COLO668 (cell line): ENCODE data around the gene KCNK3.
"Not testable (repeated sequence)": the region's sequence is repeated elsewhere in the genome, so short reads cannot be mapped to it uniquely, and the experiment has no call there.

ENCODE experiments used
- DNase-seq: peaks from one replicate; lab custom pipeline; 2025; ENCODE audit not compliant: unreplicated experiment; lab: John Stamatoyannopoulos, UW

The KCNK3 gene

GRCh38 chr2:26754972-26755670 is 62.6 kb downstream of the KCNK3 start:
- DNase-seq: peak; percentile 25

- DNase-seq: no peak
Measured at GRCh38 chr2:26756337-26756736, 63.8 kb downstream of the KCNK3 start.

- no peak for DNase-seq
Measured at GRCh38 chr2:26757873-26758789, 65.6 kb downstream of the KCNK3 start.

- DNase-seq: no peak
Measured at GRCh38 chr2:26758790-26759321, 66.3 kb downstream of the KCNK3 start.

- DNase-seq: no peak
Measured at GRCh38 chr2:26759845-26760244, 67.3 kb downstream of the KCNK3 start.

- DNase-seq: not testable (repeated sequence)
Measured at GRCh38 chr2:26760991-26761390, 68.5 kb downstream of the KCNK3 start.

GRCh38 chr2:26763019-26763418 is 70.5 kb downstream of the KCNK3 start:
- no peak for DNase-seq

GRCh38 chr2:26764078-26764887 is 71.8 kb downstream of the KCNK3 start, which contains the start of gene SLC35F6:
Gene SLC35F6, plus strand, starts transcription at chr2:26764284. Its CDS starts 66 bp downstream, at chr2:26764350.
- peak; percentile 90 for DNase-seq

- no peak for DNase-seq
Measured at GRCh38 chr2:26764906-26765305, 72.4 kb downstream of the KCNK3 start.

- DNase-seq: no peak
Measured at GRCh38 chr2:26765475-26766200, 73.1 kb downstream of the KCNK3 start.

- DNase-seq: no peak
Measured at GRCh38 chr2:26767129-26767528, 74.6 kb downstream of the KCNK3 start.

GRCh38 chr2:26767894-26768487 is 75.5 kb downstream of the KCNK3 start:
- no peak for DNase-seq

- DNase-seq: no peak
Measured at GRCh38 chr2:26768759-26769088, 76.2 kb downstream of the KCNK3 start.

- DNase-seq: no peak
Measured at GRCh38 chr2:26769089-26769761, 76.7 kb downstream of the KCNK3 start.

- DNase-seq: peak; percentile 18
Measured at GRCh38 chr2:26770986-26771586, 78.6 kb downstream of the KCNK3 start.

GRCh38 chr2:26772064-26773001 is 79.8 kb downstream of the KCNK3 start:
- DNase-seq: peak; percentile 26

GRCh38 chr2:26776195-26776800 is 83.8 kb downstream of the KCNK3 start:
- DNase-seq: no peak

GRCh38 chr2:26778098-26778497 is 85.6 kb downstream of the KCNK3 start:
- DNase-seq: no peak
